Hair follicle dermal papilla cell (primary cell): ENCODE measurements around the gene SHC3. TPM values are rescaled to one million over a fixed set of nuclear protein-coding genes. Genes with fewer than 3 reads are reported as not detected.

Experiments
- total RNA-seq: library from RNA; depleted of rRNA; stranded (reverse); fragments of >200 nt; gene quantifications from 2 replicates; pipeline ENCODE4 v1.2.3, GENCODE V29; 2012

The SHC3 gene, protein sequence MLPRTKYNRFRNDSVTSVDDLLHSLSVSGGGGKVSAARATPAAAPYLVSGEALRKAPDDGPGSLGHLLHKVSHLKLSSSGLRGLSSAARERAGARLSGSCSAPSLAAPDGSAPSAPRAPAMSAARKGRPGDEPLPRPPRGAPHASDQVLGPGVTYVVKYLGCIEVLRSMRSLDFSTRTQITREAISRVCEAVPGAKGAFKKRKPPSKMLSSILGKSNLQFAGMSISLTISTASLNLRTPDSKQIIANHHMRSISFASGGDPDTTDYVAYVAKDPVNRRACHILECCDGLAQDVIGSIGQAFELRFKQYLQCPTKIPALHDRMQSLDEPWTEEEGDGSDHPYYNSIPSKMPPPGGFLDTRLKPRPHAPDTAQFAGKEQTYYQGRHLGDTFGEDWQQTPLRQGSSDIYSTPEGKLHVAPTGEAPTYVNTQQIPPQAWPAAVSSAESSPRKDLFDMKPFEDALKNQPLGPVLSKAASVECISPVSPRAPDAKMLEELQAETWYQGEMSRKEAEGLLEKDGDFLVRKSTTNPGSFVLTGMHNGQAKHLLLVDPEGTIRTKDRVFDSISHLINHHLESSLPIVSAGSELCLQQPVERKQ
- 7.8 and 25.3 TPM in 2 replicates for total RNA-seq

DNA sequence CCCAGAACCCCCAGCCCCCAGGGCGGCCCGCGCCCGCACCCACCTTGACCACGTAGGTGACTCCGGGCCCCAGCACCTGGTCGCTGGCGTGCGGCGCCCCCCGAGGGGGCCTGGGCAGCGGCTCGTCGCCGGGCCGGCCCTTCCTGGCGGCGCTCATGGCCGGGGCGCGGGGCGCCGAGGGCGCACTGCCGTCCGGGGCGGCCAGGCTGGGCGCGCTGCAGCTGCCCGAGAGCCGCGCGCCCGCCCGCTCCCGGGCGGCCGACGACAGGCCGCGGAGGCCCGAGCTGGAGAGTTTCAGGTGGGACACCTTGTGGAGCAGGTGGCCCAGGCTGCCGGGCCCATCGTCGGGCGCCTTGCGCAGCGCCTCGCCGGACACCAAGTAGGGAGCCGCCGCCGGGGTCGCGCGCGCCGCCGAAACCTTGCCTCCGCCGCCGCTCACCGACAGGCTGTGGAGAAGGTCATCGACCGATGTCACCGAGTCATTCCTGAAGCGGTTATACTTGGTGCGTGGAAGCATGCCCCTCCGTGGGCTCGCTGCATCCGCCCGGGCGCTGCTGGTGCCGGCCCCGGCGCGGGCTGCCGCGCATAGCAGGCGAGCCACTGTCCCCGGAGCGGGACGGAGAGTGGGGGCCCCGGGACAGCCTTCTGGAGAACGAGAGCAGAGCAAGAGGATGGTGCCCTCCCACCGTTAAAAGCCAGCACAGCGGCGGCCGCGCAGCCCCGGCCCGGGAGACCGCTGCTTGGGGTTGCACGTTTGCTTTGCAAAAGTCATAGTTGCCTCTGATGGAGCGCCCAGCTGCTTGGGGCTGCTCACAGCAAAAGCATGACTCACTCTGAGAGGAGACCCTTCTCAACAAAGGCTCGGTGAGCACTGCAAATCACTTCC lies at the start of gene SHC3:
Gene SHC3 (minus strand): TSS at position 875 of the 886 bp plus-strand sequence. CDS start 358 bp downstream, at position 517.

GRCh38 chr9:88991066-88992034 lies 187.3 kb downstream of the SHC3 start, which contains the start of gene S1PR3:
Gene S1PR3, plus strand, starts transcription at chr9:88991468. Its CDS starts 9,733 bp downstream, at chr9:89001201.

Other genes with a start within 250 kb of the SHC3 start
- gene S1PR3, start 187.3 kb downstream of the SHC3 start, total RNA-seq, result 18.0 and 26.3 TPM in 2 replicates
- 10.4 and 12.2 TPM in 2 replicates for gene CKS2, start 132.4 kb upstream of the SHC3 start, total RNA-seq
- gene SECISBP2, start 139.7 kb upstream of the SHC3 start, total RNA-seq, result 28.5 and 35.2 TPM in 2 replicates